PFSK-1 (cell line): ENCODE measurements around the gene NFAT5.

ENCODE experiments used
- FOXP2 ChIP-seq: optimal IDR thresholded peaks from 2 replicates; pipeline ENCODE3; 2011; ENCODE audit warnings: borderline replicate concordance, control low read depth, inconsistent platforms; ENCODE audit not compliant: insufficient read depth; ENCODE audit errors: extremely low read length, extremely low read depth
- POLR2AphosphoS5 ChIP-seq: IDR thresholded peaks from 2 replicates; pipeline ENCODE4 v1.6.1; 2012; ENCODE audit warnings: low read depth, mild to moderate bottlenecking, control low read depth, low read length, moderate library complexity
- SIN3A ChIP-seq: IDR thresholded peaks from 2 replicates; pipeline ENCODE4 v1.6.1; 2012; ENCODE audit warnings: mild to moderate bottlenecking, low read length, moderate library complexity, borderline replicate concordance; ENCODE audit not compliant: insufficient read depth
- TAF1 ChIP-seq: IDR thresholded peaks from 2 replicates; pipeline ENCODE4 v1.6.1; 2012; ENCODE audit warnings: low read length, control low read depth, borderline replicate concordance; ENCODE audit not compliant: insufficient read depth
- TF ChIP-seq, protein P1 (sequence below), 2 experiments: IDR thresholded peaks; 2 replicates each; pipeline versions ENCODE4 v1.6.1 to v1.8.0; 2011 to 2012; ENCODE audit warnings: low read depth in 2 of 2, low read length in 2 of 2, control low read depth in 1 of 2, inconsistent platforms in 1 of 2, mild to moderate bottlenecking in 1 of 2, moderate library complexity in 1 of 2; ENCODE audit not compliant: insufficient read depth in 1 of 2

DNA sequence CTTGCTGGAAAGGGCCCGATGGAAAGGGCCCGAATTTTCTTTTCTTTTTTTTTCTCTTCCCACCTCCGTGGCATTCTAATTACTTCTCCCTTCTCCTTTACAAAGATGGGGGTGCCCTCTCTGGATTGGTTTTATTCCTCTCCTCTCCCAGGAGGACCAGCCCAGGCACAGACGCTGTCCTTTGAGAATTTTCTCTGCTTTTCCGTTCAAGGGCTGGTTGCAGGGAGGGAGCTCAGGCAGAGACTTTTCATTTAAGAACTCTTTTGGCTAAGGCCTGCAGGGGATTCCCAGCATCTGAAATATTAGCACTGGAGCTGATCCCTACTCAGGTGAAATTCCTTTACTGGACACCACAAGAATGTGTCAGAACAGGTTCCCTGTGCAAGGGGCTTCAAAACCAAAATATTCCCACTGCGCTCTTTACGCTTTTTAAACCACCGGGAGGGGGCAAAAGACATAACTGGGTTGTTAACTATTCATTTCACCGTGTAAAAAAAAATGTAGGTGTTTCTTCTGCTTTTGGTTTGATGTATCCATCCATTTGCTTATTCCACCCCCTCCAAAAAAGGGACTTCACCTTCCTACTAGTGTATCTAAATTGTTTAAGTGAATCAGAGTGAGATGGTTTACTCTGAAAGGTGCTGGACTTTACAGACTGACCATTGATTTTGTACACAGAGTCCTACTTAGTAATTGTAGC lies 1.4 kb downstream of the NFAT5 start:
- TF ChIP-seq TAF1 (no peak), POLR2AphosphoS5 (no peak), FOXP2 (no peak), SIN3A (no peak)
- TF ChIP-seq, protein P1, sequence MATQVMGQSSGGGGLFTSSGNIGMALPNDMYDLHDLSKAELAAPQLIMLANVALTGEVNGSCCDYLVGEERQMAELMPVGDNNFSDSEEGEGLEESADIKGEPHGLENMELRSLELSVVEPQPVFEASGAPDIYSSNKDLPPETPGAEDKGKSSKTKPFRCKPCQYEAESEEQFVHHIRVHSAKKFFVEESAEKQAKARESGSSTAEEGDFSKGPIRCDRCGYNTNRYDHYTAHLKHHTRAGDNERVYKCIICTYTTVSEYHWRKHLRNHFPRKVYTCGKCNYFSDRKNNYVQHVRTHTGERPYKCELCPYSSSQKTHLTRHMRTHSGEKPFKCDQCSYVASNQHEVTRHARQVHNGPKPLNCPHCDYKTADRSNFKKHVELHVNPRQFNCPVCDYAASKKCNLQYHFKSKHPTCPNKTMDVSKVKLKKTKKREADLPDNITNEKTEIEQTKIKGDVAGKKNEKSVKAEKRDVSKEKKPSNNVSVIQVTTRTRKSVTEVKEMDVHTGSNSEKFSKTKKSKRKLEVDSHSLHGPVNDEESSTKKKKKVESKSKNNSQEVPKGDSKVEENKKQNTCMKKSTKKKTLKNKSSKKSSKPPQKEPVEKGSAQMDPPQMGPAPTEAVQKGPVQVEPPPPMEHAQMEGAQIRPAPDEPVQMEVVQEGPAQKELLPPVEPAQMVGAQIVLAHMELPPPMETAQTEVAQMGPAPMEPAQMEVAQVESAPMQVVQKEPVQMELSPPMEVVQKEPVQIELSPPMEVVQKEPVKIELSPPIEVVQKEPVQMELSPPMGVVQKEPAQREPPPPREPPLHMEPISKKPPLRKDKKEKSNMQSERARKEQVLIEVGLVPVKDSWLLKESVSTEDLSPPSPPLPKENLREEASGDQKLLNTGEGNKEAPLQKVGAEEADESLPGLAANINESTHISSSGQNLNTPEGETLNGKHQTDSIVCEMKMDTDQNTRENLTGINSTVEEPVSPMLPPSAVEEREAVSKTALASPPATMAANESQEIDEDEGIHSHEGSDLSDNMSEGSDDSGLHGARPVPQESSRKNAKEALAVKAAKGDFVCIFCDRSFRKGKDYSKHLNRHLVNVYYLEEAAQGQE (IDR thresholded peaks at IDR 0.05; ENCODE audit: insufficient read depth in 1 of 2, low read depth in 2 of 2, low read length in 2 of 2) = no peak
